Neural crest cell (in vitro differentiated cells): ENCODE data around the gene TBC1D9B. TPM values are rescaled to one million over a fixed set of nuclear protein-coding genes. Genes with fewer than 3 reads are reported as not detected.

Experiments used
- DNase-seq: peaks from one replicate; pipeline ENCODE4 v3.0.0; 2021; ENCODE audit warnings: low read depth, mixed read lengths, low spot score
- H3K27ac Mint-ChIP-seq: one replicate; pipeline ENCODE4 v1.8.0; 2021; ENCODE audit warnings: mild to moderate bottlenecking, mixed read lengths; ENCODE audit not compliant: unreplicated experiment
- H3K27me3 Mint-ChIP-seq: 2 replicates; pipeline ENCODE4 v1.8.0; 2021; ENCODE audit warnings: low read depth, mild to moderate bottlenecking, mixed read lengths
- H3K36me3 Mint-ChIP-seq: 2 replicates; pipeline ENCODE4 v1.8.0; 2021; ENCODE audit warnings: low read depth, mild to moderate bottlenecking, mixed read lengths
- H3K4me1 Mint-ChIP-seq: 2 replicates; pipeline ENCODE4 v1.8.0; 2021; ENCODE audit warnings: mixed read lengths
- H3K4me3 Mint-ChIP-seq: one replicate; pipeline ENCODE4 v1.8.0; 2021; ENCODE audit warnings: mild to moderate bottlenecking, mixed read lengths
- H3K9me3 Mint-ChIP-seq: 2 replicates; pipeline ENCODE4 v1.8.0; 2021; ENCODE audit warnings: mixed read lengths
- CTCF ChIP-seq: fragments of 200-600 bp; sonication (generic); conservative IDR thresholded peaks from 2 replicates; pipeline ENCODE4 v1.5.0; 2021; ENCODE audit warnings: antibody characterized with exemption, mild to moderate bottlenecking
- total RNA-seq: library from RNA; stranded (reverse); gene quantifications from 2 replicates; pipeline ENCODE4 v1.2.1, GENCODE V29; 2021

The TBC1D9B gene
- total RNA-seq, 1 donor from 2014 or later = 107 TPM

DNA sequence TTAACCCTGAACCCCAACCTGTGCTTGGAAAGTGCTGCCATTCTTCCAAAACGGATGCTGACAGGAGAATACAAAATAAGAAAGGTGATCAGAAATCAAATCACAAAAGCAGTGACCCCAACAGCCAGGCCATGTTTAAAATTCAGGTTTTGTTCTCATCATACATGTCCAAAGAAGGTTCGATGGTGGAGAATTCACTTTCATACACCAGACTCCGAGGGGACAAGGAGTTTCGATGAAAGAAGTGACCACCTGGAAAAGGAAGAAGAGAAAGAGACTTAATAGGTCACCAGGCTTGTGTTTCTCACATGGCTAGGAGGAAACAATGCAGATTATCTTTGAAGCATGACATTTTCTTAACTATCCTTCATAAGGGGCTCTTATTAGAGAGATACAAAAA is 12.5 kb upstream of the TBC1D9B start:
- Mint-ChIP-seq H3K4me1 (no peaks in the 10 kb centered on the region), H3K4me3 (no peak overlapping the region)
- TF ChIP-seq CTCF = no peak

DNA sequence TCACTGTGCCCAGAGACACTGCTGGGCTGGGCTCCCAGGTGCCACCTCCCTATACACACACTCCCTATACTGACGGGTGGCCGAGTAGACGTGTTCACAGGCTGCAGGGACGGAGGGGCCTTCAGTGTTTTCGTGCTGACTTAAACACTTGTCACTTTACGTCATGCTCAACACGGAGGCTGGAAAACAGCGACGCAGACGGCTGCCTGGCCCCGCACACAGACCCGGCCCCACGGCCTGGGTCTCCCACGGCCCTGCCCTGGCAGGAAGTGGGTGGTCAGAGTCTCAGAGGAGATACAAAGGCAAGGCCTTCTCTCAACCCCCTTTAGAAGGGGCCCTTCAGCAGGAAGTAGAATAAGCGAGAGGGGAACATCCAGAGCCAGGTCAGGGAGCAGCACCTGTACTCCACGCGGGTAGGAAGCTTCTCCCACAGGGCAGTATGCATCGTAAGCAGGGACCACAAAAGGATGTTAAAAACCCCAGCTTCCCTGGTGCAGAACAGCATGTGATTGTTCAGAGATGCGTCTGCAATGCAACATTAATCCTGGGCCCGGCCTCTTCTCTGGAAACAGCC is 11.9 kb upstream of the TBC1D9B start:
- H3K27me3 Mint-ChIP-seq = no peaks in the 10 kb centered on the region

More for the DNA sequence above, 12.5 kb upstream of the TBC1D9B start:
- no peaks in the 10 kb centered on the region for H3K36me3 Mint-ChIP-seq
- no peak for DNase-seq
- H3K27me3 Mint-ChIP-seq = no peaks in the 10 kb centered on the region
- no peaks in the 10 kb centered on the region for H3K9me3 Mint-ChIP-seq
- H3K27ac Mint-ChIP-seq = peak overlapping the region; percentile 19

DNA sequence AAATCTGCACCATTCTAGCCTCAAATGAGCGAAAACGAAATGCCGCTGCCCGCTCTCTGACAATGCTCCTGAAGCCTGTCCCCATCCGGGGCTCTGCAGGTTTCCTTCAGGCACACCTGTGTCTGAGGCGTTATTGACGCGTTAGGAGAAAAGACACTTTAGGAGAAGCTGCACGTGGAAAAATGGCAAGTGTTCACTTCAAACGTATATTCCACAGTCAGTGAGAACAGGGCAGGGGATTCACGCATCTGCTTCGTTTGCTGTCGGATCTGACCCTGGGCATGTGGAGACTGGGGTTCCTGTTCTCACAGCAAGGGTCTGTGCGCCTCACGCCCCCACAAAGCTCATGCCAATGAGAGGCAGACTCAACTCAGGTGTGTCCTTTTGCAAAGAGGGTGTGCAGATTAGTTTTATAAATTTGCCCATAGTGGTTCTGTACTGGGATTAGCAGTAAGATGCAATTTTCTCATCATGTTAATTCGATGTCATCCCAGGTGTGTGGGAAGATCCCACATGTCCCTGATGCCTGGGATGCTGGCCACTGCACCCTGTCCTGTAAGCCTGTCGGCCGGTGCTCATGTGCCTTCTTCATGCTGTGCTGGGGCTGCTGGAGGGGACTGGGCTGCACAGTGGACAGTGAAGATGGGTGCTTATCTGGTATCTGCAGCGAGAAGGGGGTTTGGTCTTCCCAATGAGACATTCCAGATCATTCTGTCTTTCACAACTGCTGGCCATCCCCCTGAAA is 11.2 kb upstream of the TBC1D9B start:
- Mint-ChIP-seq H3K27me3 (no peaks in the 10 kb centered on the region), H3K4me1 (no peaks in the 10 kb centered on the region), H3K36me3 (no peaks in the 10 kb centered on the region), H3K27ac (peak overlapping the region; percentile 19), H3K4me3 (no peak overlapping the region), H3K9me3 (no peaks in the 10 kb centered on the region)
- TF ChIP-seq CTCF = no peak
- no peak for DNase-seq

More for the DNA sequence above, 11.9 kb upstream of the TBC1D9B start:
- H3K9me3 Mint-ChIP-seq = no peaks in the 10 kb centered on the region
- H3K27ac Mint-ChIP-seq = no peak overlapping the region
- no peak overlapping the region for H3K4me3 Mint-ChIP-seq
- H3K4me1 Mint-ChIP-seq = no peaks in the 10 kb centered on the region
- no peak for TF ChIP-seq CTCF
- no peak for DNase-seq
- H3K36me3 Mint-ChIP-seq = no peaks in the 10 kb centered on the region

GRCh38 chr5:179916523-179916922 is 8.8 kb upstream of the TBC1D9B start:
- no peak for DNase-seq
- no peak overlapping the region for H3K27ac Mint-ChIP-seq
- H3K4me3 Mint-ChIP-seq = no peak overlapping the region
- no peaks in the 10 kb centered on the region for H3K4me1 Mint-ChIP-seq
- TF ChIP-seq CTCF = no peak
- no peaks in the 10 kb centered on the region for H3K27me3 Mint-ChIP-seq
- H3K36me3 Mint-ChIP-seq = no peaks in the 10 kb centered on the region
- H3K9me3 Mint-ChIP-seq = no peaks in the 10 kb centered on the region

DNA sequence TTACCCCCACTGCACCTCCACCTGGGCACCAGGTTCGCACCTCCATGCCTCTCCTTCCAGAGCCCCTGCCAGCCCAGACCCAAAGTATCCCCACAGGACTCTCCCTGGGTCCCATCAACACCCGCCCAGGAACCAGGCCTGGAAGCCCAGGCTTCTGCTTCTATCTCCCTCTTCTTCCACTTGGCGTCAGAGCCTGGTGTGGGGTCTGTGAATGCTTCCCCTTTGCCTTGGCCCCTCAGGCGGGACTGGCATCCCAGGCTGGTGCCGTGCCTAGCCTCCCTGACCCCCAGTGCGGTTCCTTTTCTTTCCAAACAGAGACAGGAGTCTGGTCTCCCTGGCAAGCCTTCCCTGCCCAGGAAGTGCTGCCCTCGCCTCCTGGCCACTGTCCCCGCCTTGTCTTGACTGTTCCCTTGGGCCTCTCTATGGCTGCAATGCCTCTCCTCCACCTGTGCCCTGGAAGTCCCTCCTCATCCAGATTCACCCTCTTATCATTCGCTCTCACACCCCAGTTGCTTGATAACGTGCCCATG is 7.8 kb upstream of the TBC1D9B start:
- Mint-ChIP-seq H3K4me1 (no peaks in the 10 kb centered on the region), H3K36me3 (no peaks in the 10 kb centered on the region), H3K27ac (no peak overlapping the region), H3K27me3 (no peaks in the 10 kb centered on the region), H3K4me3 (no peak overlapping the region), H3K9me3 (no peaks in the 10 kb centered on the region)
- TF ChIP-seq CTCF = no peak
- no peak for DNase-seq
